HG02885 (cell line): ENCODE data around the gene STOX2.
"Not testable (repeated sequence)": the region's sequence is repeated elsewhere in the genome, so short reads cannot be mapped to it uniquely, and the experiment has no call there.

Experiments used
- ATAC-seq: cut with Tn5 transposase; IDR thresholded peaks from one replicate; pipeline ENCODE4 v1.9.1; 2021; ENCODE audit warnings: mild to moderate bottlenecking; ENCODE audit not compliant: unreplicated experiment, poor library complexity

Gene STOX2

DNA sequence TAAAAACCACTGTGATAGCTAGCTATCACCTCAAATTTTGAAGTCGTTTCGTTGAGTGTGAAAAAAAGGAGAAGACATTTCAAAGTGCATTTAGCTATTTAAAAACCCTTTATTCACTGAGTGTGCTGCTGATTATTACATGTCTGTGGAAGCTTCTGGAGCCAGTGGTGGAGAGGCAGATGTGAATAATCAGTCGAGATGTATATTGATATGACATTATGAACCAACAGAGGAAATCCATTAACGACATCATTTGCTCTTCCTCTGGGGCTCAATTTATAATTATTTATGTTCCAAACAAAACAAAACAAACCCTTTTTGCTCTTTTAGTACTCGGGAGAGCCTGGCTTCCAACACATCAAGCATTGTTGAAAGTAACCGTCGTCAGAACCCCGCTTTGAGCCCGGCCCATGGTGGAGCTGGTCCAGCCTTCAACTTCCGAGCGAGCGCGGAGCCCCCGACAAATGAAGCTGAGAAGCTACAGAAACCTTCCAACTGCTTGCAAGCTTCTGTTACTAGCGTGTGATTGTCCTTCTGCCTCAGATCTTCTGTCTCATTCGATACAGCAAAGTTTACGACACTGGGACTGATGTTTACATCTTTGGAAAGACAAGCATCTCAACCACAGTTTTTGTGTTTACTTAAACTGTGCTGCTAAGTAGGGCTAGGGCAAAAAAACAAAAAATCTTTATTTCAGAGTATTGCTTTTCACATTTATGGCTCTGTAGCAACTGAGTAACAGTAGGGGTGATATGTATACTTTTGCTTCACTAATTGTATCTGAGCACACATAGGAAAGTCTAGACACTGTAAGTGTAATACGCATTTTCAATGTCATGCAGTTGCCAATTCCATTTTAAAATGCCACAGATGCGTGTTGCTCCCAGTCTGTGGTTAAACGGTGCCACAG, 111.9 kb downstream of the STOX2 start:
- no peak for ATAC-seq

DNA sequence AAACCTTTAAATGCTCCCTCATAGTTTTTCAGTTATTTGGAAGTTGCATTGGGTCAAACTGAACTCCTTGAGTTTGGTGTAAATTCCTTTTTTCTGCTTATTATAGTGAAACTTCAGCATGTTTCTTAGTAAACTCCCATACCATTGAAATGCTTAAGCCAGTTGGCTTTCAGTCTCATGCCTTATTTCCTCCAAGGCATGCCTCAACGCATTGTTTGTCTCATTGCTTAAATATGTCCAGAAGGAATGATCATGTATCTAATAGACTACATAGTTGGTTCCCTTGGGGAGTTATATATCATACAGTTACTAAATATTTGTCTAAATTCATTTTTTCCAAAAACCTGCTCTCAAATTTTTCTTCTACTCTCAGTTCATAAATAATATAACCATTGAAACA, 114.0 kb downstream of the STOX2 start:
- ATAC-seq, result no peak

DNA sequence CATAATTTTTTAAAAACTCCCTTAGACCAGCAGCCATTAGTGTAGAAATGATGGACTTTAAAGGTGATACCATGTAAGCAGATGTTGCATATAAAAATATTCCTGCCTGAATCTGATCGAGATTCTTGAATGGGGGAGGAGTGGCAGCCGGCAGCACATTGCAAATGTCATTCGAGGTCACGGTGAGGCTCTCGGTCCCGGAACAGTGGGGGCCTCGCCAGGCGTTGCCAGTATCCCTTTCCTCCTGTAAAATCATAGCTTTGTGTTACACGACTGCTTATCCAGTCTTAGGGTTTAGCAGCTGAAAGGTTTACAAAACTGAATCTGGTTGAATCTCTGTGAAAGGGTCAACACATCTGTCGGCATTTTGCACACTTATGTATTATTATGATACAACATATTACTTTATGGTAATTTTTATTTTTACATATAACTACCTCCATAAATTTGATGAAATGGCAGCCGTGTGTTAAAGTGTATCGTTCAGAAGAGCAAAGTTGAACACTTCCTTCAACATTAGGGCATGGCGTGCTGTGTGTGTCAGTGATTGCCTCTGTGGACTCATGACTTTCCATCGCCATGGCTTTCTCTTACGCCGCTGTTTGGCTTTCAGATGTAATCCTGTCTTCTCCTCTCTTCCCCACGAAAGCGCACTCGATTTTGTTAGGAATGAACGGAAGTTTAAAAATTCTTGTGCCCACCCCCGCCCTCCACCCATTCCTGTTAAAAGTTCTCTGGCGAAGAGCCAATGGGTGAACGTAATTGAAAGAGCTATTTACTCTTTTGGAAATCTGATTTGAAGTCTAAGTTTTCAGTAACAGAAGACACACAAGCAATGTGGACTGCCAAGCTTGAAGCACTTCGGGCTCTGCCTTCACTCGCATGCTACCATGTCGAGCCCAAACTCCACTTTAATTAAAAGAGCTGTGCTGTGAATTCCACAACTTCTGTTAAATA, 114.8 kb downstream of the STOX2 start:
- ATAC-seq, result no peak

DNA sequence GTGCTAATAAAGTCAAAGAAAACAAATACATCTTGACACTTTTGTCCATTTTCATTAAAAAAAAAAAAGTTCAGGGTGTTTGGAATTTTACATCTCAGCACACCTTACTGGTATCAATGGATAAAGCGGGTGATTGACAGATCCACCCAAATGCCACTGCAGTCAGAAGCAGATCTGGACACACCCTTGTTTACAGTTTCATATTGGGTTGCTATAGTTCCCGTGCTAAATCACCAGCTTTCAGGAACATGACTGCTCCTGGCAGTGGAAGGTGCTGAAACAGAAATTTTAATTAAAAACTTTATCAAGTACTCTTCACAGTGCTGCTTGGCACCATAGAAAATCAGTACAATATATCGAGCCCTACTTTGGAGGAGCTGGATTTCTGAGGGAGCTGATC, 116.3 kb downstream of the STOX2 start:
- ATAC-seq, result no peak

DNA sequence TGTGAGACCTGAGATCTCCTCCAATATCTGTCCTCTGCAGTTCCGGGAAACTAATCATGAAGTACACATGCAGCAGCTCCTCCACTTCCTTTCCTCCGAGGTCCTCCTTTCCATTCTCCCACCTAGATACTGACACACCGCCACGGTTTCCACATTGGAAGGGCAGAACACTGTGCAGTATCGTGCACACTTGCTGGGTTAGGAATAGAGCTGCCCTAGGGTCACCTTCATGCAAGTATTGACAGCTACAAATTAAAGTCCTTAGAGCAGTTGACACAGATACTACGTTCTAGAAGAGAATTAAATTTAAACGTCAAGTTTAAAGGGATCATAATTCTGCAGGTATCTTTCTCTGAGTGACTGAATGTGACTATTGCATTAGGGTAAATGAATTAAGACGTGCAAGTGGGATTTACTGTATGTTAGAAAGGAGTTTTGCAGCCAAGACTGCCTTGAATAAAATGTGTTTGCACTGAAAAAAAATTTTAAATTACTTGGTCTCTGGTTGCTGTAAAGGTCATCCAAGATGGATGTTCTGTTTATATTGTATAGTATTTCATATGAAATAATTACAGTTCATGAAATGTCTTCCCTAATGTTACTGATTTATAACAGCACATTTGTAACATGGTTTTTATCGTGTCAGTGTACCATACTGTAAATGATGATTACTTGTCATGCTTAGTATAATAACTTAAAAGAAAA, 117.7 kb downstream of the STOX2 start:
- ATAC-seq, result no peak

DNA sequence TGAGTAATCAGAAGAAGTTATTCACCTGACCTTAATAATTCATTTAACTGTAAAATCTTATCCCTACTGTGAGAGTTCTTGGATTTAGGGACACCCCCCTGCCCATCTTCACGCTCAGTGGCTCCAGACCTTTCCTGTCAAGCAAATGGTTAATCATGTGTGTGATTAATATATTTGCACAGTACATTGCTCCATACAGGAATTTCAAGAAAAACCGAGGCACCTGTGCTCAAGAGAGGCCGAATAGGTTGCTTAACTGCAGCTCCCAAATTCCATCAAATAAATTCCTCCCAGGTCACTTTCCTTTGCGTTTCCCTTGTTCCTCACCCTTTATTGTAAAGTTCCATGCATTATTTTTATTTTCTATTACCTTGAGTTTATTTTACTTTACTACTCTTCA, 119.5 kb downstream of the STOX2 start:
- no peak for ATAC-seq

DNA sequence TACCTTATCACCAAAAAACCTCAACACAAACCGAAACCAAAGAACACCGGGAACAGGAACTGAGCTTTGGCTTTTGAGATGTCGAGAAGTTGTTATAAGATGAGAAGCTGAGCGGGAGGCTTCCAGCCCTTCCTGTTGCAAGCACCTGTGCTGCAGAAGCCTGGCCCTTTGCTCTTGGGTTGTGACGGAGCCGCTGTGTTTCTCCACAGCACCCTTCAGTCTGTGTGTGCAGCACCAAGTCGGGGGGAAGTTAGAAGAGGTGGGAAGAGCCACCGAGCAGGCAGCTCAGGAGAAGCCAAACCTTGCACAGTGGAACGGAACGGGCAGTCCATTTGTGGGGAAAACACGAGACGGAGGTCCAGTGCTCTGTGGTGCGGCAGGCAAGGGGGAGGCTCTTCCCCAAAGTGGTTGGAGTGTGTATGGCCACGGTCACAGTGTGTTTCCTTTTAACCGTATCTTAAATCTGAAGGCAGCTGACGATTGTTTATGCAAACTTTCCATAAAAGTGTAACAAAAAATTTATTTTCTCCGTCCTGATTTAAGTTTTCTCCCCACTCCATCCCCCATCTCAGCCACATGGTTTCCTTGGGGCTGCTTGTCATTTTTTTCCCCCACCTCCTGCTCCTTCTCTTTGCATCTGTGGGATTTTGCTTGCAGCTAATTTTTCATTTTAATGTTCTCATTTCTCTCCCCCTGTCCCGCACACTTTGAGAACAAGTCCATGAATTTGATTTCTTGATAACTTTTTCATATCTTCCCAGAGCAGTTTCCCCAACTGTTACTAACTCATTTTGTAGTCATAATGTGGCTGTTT, 123.7 kb downstream of the STOX2 start:
- no peak for ATAC-seq

DNA sequence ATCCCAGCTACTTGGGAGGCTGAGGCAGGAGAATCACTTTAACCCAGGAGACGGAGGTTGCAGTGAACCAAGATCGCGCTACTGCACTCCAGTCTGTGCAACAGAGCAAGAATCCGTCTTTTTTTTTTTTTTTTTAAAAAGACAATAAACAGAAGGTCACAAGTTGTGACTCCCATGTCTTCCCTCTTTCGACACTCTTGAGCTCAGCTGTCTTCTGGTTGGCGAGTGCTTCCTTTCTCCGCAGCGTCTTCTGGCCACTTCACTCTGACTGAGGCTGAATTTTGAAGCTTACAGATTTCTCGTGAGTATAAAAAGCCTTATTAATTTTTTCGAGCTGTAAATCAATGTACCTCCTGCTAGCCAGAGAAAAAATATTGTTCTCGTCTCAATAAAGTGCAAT, 124.9 kb downstream of the STOX2 start:
- ATAC-seq, result no peak

DNA sequence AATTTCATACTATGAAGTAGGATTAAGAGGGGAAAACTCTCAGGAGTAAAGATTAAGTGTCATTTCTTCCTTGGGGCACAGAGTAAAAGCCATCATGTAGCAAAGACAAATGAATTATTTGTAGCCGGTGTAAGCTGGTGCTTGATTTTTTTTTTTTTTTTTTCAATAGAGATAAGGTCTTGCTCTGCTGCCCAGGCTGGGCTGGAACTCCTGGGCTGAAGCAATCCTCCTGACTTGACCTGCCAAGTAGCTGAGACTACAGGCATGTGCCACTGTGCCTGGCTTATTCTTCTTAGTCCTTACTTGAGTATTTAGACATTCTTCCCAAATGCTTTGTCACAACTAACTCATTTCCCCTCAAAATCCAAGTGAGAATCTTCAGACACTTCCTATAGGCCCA, 125.7 kb downstream of the STOX2 start:
- ATAC-seq, result no peak

DNA sequence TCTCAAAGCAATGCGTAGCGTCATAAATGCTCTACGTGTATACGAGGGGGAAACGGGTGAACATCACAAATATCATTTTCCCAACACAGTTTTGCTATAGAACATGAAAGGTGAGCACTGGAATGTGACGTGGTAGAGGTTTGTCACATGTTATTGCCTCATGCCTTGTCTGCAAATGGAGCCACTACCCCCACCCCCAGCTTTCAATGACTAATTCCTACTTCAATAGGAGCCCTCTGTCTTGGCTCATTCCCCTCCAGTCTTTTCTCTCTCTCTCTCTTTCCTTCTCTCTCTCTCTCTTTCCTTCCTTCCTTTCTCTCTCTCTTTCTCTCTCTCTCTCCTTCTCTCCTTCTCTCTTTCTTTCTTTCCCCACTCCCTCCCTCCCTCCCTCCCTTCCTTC, 127.0 kb downstream of the STOX2 start:
- no peak for ATAC-seq

DNA sequence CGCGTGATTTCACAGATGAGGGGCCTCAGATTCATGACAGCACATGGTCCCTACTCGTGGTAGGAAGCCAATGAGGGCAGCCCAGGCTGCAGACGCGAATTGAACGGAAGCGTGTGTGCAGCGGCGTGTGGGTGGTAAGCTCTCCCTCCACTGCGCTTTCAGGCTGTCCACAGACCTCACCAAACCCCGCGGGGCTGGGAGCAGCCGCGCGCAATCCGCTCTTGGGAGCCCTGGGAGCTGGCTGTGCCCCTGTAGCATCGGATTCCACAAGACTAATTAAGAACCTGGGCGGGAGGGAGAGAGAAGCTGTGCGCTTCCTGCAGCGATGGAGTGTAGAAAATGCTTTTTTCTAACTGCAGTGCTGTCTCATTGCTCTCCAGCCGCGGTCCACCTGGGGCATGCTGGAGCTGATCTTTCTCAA, 134.9 kb downstream of the STOX2 start:
- ATAC-seq, result no peak

DNA sequence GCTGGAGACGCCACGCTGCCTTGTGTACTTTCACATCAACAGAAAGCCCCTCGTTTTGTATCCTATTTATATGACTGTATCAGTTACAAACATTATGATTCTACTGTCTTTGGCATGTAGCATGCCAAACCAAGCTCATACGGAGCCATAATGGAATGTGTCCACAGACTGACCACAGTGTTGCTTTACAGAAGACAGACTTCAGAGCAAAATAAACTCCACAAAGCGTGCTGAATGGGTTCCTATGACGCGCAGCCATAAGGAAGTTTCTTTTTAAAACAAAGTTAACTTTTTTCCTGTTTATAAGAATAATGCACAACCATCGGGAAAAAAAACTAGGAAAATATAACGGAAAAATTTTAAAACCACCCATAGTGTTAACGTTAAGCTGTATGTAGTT, 136.0 kb downstream of the STOX2 start:
- no peak for ATAC-seq

DNA sequence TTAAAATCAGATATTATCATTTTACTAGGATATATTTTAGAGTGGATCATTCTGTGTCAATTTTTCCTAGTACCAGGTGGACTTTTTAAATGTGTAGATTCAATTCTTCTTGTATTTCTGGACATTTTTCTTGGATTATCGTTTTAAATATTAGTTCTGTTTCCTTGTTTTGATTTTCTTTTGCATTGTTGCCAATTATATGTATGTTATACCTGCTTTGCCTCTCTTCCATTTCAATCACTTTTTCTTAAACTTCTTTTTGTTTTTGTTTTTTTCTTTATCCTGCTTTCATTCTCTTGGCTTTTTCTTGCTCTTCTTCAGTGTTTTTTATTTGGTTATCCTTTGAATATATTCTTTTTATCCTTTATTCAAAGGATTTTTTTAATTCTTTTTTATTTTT, 141.0 kb downstream of the STOX2 start:
- no peak for ATAC-seq

DNA sequence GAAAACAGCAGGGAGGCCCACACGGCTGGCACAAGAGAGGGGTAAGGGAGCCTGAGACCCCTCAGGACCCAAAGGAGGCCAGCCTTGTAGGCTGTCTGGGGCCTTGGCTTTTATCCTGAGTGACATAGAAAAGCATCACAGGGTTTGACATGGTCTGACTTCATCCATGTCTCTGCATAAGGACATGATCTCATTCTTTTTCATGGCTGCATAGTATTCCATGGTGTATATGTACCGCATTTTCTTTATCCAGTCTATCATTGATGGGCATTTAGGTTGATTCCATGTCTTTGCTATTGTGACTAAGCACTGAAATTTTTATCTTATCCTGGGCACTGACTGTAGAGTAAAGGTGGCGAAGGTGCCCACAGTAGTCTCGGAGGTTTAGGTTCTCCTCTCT, 146.2 kb downstream of the STOX2 start:
- ATAC-seq, result not testable (repeated sequence)

DNA sequence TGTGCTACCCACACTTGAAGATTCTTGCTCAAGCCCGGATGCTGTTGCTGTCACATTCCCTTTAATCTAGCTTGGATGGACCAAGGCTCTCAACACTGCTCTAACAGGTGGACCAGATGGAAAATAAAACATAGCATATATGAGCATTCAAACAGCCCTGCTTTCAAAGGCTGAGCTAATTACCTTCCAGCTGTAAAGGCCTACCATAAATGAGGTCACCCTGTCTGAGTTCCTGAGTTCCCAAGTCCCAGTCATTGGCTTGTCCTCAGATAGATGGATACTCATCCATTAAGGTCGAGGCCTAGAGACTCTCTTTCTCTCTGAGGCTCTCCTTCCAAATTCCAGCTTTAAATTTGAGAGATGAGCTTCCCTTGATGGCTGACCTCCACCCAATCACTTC, 147.5 kb downstream of the STOX2 start:
- ATAC-seq, result no peak

DNA sequence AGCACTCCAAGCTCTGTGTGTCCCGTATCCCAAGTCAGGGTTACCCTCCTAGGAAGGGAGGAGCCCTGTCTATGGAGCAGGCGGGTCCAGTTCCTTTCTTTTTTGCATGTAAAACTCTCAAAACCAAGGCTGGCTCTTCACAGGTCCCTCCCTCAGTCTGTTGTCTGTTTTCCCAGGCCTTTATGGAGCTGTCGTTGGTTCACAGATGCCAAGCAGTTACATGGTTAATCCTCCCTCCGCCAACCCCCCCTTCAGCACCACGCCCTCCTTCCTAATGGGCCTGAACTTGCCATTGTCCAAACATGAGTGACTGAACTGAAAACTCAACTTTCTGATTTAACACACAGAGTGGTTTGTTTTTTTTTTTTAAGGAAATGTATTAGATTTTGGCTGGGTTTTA, 148.3 kb downstream of the STOX2 start:
- ATAC-seq, result no peak

DNA sequence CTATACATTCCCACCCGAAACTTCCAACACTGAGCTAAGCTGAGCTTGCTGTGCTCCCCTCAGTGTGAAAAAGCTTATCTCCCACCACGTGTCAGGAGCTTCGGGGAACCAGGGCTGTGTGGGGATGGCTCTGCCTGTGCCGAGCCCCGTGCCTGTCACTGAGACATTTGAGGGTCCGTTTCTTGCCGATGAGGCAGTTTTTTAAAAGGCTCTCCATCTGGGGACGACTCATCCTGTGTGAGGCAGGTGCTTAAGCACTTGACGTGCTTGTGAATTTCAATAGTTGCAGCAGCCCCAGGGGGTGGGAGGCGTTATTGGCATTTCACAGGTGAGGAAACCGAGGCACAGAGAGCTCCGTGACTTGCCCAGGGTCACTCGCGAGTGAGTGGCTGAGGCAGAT, 151.8 kb downstream of the STOX2 start:
- no peak for ATAC-seq

DNA sequence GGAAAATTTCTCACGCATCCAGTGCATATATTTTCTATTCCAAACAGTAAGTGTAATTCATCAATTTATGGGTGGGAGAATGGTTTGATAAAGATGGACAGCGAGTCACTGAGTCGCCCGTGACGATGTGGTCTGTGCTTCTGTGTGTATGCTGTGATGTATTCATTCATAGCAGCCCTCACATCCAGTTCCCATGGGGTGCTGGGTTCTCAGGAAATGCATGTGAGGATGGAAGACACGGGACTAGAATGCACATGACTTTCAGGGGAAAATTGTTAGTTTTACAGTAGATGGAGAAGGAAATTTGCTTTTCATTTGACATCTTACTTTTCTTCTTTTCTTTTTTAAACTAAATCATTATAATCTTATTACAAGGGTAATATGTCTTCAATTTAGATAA, 152.9 kb downstream of the STOX2 start:
- no peak for ATAC-seq

DNA sequence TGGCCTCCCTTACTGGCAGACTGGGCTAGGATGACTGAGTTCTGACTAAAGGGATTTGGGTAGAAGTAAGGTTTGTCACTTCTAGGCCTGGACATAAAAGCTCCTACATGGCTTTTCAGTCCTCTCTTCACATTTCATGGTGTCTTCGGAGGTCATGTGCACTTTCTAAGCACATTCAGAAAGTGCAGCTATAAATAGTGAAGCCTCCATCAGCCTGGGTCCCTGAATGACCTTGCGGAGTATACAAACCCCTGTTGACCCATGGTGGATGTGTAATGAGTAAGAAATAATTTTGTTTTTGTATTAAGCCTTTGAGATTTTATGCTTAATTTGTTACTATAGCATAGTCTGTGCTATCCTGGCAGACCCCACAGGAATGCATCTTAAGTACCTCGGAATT, 154.0 kb downstream of the STOX2 start:
- ATAC-seq, result no peak

DNA sequence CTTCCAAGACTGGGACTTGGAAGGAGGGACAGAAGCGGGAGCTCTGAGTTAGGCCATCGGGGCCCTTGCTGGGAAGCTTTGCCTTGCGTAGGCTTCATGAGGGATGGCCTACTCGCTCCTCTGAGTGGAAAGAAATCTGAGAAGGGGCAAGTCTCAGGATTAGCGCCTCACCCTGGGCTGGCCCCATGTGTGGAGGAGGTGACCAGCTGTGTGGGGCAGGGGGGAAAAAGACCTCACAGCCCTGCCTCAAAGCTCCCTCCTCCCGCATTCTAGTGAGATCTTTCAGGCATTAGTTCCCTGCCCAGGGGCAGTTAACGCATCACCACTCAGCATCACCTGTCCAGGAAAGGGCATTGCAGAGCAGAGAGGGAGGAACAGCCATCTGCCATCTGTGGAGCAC, 156.5 kb downstream of the STOX2 start:
- ATAC-seq, result no peak
